Panc1 (cell line): ENCODE results near the gene LAIR2.

Source experiments
- CTCF ChIP-seq: fragments of 450-650 bp; IDR thresholded peaks from 2 replicates; pipeline ENCODE4 v1.5.1; 2017; ENCODE audit warnings: mild to moderate bottlenecking
- POLR2AphosphoS5 ChIP-seq: IDR thresholded peaks from 2 replicates; pipeline ENCODE4 v1.6.1; 2012; ENCODE audit warnings: mild to moderate bottlenecking, low read depth, low read length, moderate library complexity
- SIN3A ChIP-seq: IDR thresholded peaks from 2 replicates; pipeline ENCODE4 v1.6.1; 2012; ENCODE audit warnings: low read depth, mild to moderate bottlenecking, low read length, moderate library complexity, borderline replicate concordance; ENCODE audit not compliant: insufficient read depth
- TCF7L2 ChIP-seq: IDR thresholded peaks from 2 replicates; pipeline ENCODE4 v1.6.1; 2011; ENCODE audit warnings: mild to moderate bottlenecking, low read depth, low read length, inconsistent platforms
- TF ChIP-seq, protein P1 (sequence below), 2 experiments: IDR thresholded peaks; 2 replicates each; pipeline ENCODE4 v1.6.1; 2011 to 2012; ENCODE audit warnings: low read depth in 2 of 2, control low read depth in 1 of 2, low read length in 1 of 2, mild to moderate bottlenecking in 1 of 2, moderate library complexity in 1 of 2; ENCODE audit not compliant: insufficient read depth in 1 of 2

- no peak for TF ChIP-seq CTCF
- TF ChIP-seq SIN3A = no peak
- TF ChIP-seq, protein P1, sequence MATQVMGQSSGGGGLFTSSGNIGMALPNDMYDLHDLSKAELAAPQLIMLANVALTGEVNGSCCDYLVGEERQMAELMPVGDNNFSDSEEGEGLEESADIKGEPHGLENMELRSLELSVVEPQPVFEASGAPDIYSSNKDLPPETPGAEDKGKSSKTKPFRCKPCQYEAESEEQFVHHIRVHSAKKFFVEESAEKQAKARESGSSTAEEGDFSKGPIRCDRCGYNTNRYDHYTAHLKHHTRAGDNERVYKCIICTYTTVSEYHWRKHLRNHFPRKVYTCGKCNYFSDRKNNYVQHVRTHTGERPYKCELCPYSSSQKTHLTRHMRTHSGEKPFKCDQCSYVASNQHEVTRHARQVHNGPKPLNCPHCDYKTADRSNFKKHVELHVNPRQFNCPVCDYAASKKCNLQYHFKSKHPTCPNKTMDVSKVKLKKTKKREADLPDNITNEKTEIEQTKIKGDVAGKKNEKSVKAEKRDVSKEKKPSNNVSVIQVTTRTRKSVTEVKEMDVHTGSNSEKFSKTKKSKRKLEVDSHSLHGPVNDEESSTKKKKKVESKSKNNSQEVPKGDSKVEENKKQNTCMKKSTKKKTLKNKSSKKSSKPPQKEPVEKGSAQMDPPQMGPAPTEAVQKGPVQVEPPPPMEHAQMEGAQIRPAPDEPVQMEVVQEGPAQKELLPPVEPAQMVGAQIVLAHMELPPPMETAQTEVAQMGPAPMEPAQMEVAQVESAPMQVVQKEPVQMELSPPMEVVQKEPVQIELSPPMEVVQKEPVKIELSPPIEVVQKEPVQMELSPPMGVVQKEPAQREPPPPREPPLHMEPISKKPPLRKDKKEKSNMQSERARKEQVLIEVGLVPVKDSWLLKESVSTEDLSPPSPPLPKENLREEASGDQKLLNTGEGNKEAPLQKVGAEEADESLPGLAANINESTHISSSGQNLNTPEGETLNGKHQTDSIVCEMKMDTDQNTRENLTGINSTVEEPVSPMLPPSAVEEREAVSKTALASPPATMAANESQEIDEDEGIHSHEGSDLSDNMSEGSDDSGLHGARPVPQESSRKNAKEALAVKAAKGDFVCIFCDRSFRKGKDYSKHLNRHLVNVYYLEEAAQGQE (IDR thresholded peaks at IDR 0.05; ENCODE audit: insufficient read depth in 1 of 2, low read depth in 2 of 2, low read length in 1 of 2) = no peak
- no peak for TF ChIP-seq TCF7L2
- no peak for TF ChIP-seq POLR2AphosphoS5
Measured at GRCh38 chr19:54506079-54506478, 3.4 kb downstream of the LAIR2 start.
